H54 (cell line): ENCODE data around the gene DPEP1.

Source experiments
- DNase-seq: peaks from one replicate; pipeline ENCODE4 v3.0.0; 2011; ENCODE audit warnings: low spot score, mixed read lengths; ENCODE audit not compliant: insufficient read length
- FAIRE-seq: peaks from 3 replicates; lab custom pipeline; 2011; peaks lifted over from hg19 to GRCh38; lab: Jason Lieb, UNC
- POLR2A ChIP-seq: IDR thresholded peaks from 2 replicates; pipeline ENCODE4 v1.6.1; 2011; ENCODE audit warnings: low read depth, mild to moderate bottlenecking, low read length

DPEP1 gene

GRCh38 chr16:89613954-89614459, 565 bp downstream of the DPEP1 start:
- DNase-seq (no peak), FAIRE-seq (no peak)
- no peak for TF ChIP-seq POLR2A

- TF ChIP-seq POLR2A: no peak
- no peak for FAIRE-seq
- no peak for DNase-seq
Observed at GRCh38 chr16:89615176-89615575, 1.7 kb downstream of the DPEP1 start.

GRCh38 chr16:89615596-89616090, 2.2 kb downstream of the DPEP1 start:
- TF ChIP-seq POLR2A: no peak
- DNase-seq: no peak
- no peak for FAIRE-seq

- no peak for TF ChIP-seq POLR2A
- FAIRE-seq: no peak
- DNase-seq: no peak
Observed at GRCh38 chr16:89616623-89617022, 3.2 kb downstream of the DPEP1 start.

GRCh38 chr16:89617036-89617435, 3.6 kb downstream of the DPEP1 start:
- FAIRE-seq: no peak
- no peak for DNase-seq
- no peak for TF ChIP-seq POLR2A

GRCh38 chr16:89618109-89618998, 4.9 kb downstream of the DPEP1 start:
- TF ChIP-seq POLR2A: no peak
- no peak for DNase-seq
- no peak for FAIRE-seq

- TF ChIP-seq POLR2A: no peak
- DNase-seq (no peak), FAIRE-seq (no peak)
Observed at GRCh38 chr16:89619840-89620239, 6.4 kb downstream of the DPEP1 start.

GRCh38 chr16:89620406-89620841, 7.0 kb downstream of the DPEP1 start:
- FAIRE-seq (no peak), DNase-seq (no peak)
- no peak for TF ChIP-seq POLR2A

GRCh38 chr16:89621136-89621697, 7.8 kb downstream of the DPEP1 start:
- no peak for TF ChIP-seq POLR2A
- FAIRE-seq (no peak), DNase-seq (no peak)

- FAIRE-seq (no peak), DNase-seq (no peak)
- TF ChIP-seq POLR2A: no peak
Observed at GRCh38 chr16:89621698-89622409, 8.4 kb downstream of the DPEP1 start.

GRCh38 chr16:89623511-89624261, 10.2 kb downstream of the DPEP1 start:
- no peak for FAIRE-seq
- TF ChIP-seq POLR2A: no peak
- DNase-seq: no peak

- FAIRE-seq (no peak), DNase-seq (no peak)
- no peak for TF ChIP-seq POLR2A
Observed at GRCh38 chr16:89624777-89625761, 11.6 kb downstream of the DPEP1 start.
